Upper lobe of right lung (tissue), 1 donor: ENCODE data around the gene GPR157. TPM values are rescaled to one million over a fixed set of nuclear protein-coding genes. Genes with fewer than 3 reads are reported as not detected.

Source experiments
- ATAC-seq: fragments of 200-7000 bp; cut with Tn5 transposase; one replicate; pipeline ENCODE4 v1.9.1; 2020; ENCODE audit warnings: mild to moderate bottlenecking, moderate library complexity
- DNase-seq: peaks from one replicate; pipeline ENCODE4 v3.0.0-alpha.2; 2020
- H3K27ac ChIP-seq: fragments of 200-600 bp; one replicate; pipeline ENCODE4 v1.8.0; 2022
- H3K27me3 ChIP-seq: fragments of 200-600 bp; one replicate; pipeline ENCODE4 v1.8.0; 2022; ENCODE audit warnings: mild to moderate bottlenecking
- H3K36me3 ChIP-seq: fragments of 200-600 bp; one replicate; pipeline ENCODE4 v1.8.0; 2022
- H3K4me1 ChIP-seq: fragments of 200-600 bp; one replicate; pipeline ENCODE4 v1.8.0; 2022
- H3K4me3 ChIP-seq: fragments of 200-600 bp; one replicate; pipeline ENCODE4 v1.8.0; 2022; ENCODE audit warnings: mild to moderate bottlenecking
- H3K9me3 ChIP-seq: fragments of 200-600 bp; one replicate; pipeline ENCODE4 v1.8.0; 2022
- CTCF ChIP-seq: fragments of 200-600 bp; IDR thresholded peaks from one replicate; pipeline ENCODE4 v1.8.0; 2022; ENCODE audit warnings: antibody characterized with exemption
- intact Hi-C: fragments of 100-400 bp; cut with DNase I; formaldehyde crosslinking; loops from one replicate; pipeline ENCODE4 v1.11.0; 2022
- total RNA-seq: library from RNA; stranded (reverse); fragmentation: NEBNext Ultra II Directional; extraction: Animal tissue kit (Norgen Biotek cat#: 25700); gene quantifications from one replicate; pipeline ENCODE4 v1.2.1, GENCODE V29; 2021
- donor health status: DM: no; HTN: yes; CAD: no; lungs with severe emphysema.

GPR157 gene
- total RNA-seq, 1 donor from 2014 or later = 19.0 TPM

GRCh38 chr1:9151328-9151860 lies 22.5 kb upstream of the GPR157 start:
- ATAC-seq = peak; percentile 85
- H3K4me3 ChIP-seq = no peak overlapping the region

GRCh38 chr1:9150582-9151327 lies 21.9 kb upstream of the GPR157 start:
- DNase-seq (no peak), ATAC-seq (no peak)
- Histone ChIP-seq H3K4me1 (peaks cover 25% of the 10 kb centered on the region), H3K9me3 (no peaks in the 10 kb centered on the region), H3K27ac (peak overlapping the region; percentile 74), H3K4me3 (no peak overlapping the region), H3K27me3 (no peaks in the 10 kb centered on the region), H3K36me3 (no peaks in the 10 kb centered on the region)
- intact Hi-C loops = no loop called here
- TF ChIP-seq CTCF = no peak

More at GRCh38 chr1:9151328-9151860, 22.5 kb upstream of the GPR157 start:
- H3K27ac ChIP-seq = peak overlapping the region; percentile 80
- DNase-seq = peak; percentile 77
- H3K27me3 ChIP-seq = no peaks in the 10 kb centered on the region
- no peak for TF ChIP-seq CTCF
- peaks cover 25% of the 10 kb centered on the region for H3K4me1 ChIP-seq
- intact Hi-C loops = no loop called here
- H3K36me3 ChIP-seq = no peaks in the 10 kb centered on the region
- no peaks in the 10 kb centered on the region for H3K9me3 ChIP-seq

GRCh38 chr1:9149837-9150581 lies 21.1 kb upstream of the GPR157 start:
- no peak for TF ChIP-seq CTCF
- no peaks in the 10 kb centered on the region for H3K36me3 ChIP-seq
- DNase-seq (peak; percentile 79), ATAC-seq (peak; percentile 76)
- intact Hi-C loops = loop anchor here (10.0 kb wide), 1 partner anchor 45 kb away; no protein-coding TSS in a partner anchor
- peak overlapping the region; percentile 74 for H3K27ac ChIP-seq
- peaks cover 25% of the 10 kb centered on the region for H3K4me1 ChIP-seq
- H3K27me3 ChIP-seq = no peaks in the 10 kb centered on the region
- H3K9me3 ChIP-seq = no peaks in the 10 kb centered on the region
- no peak overlapping the region for H3K4me3 ChIP-seq

GRCh38 chr1:9149151-9149550 lies 20.2 kb upstream of the GPR157 start:
- Histone ChIP-seq H3K36me3 (no peaks in the 10 kb centered on the region), H3K4me1 (peaks cover 24% of the 10 kb centered on the region), H3K27ac (peak overlapping the region; percentile 74), H3K9me3 (no peaks in the 10 kb centered on the region), H3K4me3 (no peak overlapping the region), H3K27me3 (no peaks in the 10 kb centered on the region)
- DNase-seq = no peak
- no peak for TF ChIP-seq CTCF
- ATAC-seq = no peak
- intact Hi-C loops = loop anchor here (10.0 kb wide), 1 partner anchor 46 kb away; no protein-coding TSS in a partner anchor

- no peak overlapping the region for H3K4me3 ChIP-seq
- ATAC-seq = no peak
- no peaks in the 10 kb centered on the region for H3K27me3 ChIP-seq
- DNase-seq = no peak
- no peaks in the 10 kb centered on the region for H3K36me3 ChIP-seq
- H3K9me3 ChIP-seq = no peaks in the 10 kb centered on the region
- no peak overlapping the region for H3K27ac ChIP-seq
- intact Hi-C loops = loop anchor here (10.0 kb wide), 1 partner anchor 49 kb away; no protein-coding TSS in a partner anchor
- TF ChIP-seq CTCF = no peak
- peaks cover 14% of the 10 kb centered on the region for H3K4me1 ChIP-seq
Measured at GRCh38 chr1:9146156-9146555, 17.3 kb upstream of the GPR157 start.
